ENCODE measurements around the gene ANTXR2. TPM values are rescaled to one million over a fixed set of nuclear protein-coding genes. Genes with fewer than 3 reads are reported as not detected.
"Not testable (repeated sequence)": the region's sequence is repeated elsewhere in the genome, so short reads cannot be mapped to it uniquely, and the experiment has no call there.

The ANTXR2 gene
- total RNA-seq, 4 donors from 2014 or later = 51.8 to 182 (median 144) TPM

DNA sequence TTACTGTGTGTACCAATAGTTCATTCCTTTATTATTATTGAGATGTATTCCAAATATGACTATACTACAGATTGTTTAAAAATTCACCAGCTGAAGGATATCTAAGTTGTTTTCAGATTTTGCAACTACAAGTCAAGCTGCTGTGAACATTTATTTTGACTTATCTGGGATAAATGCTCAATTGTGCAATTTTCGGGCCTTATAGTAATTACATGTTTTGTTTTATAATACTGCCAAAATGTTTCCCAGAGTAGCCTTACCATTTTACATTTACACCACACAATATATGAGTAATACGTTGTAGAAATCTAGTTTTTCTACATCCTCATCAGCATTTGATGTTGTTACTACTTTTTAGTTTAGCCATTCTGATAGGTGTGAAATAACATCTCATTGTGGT is 179.6 kb downstream of the ANTXR2 start:
- TF ChIP-seq POLR2A (IDR thresholded peaks at IDR 0.05) (no peak), CTCF (IDR thresholded peaks at IDR 0.05) (no peak)
- intact Hi-C loops (cut with DNase I; ENCODE audit: low total_unique reads) = no loop called here
- no peaks in the 10 kb centered on the region for H3K9me3 ChIP-seq
- no peaks in the 10 kb centered on the region for H3K4me1 ChIP-seq
- no peak overlapping the region for H3K4me3 ChIP-seq
- DNase-seq = no peak
- no peak overlapping the region for H3K27ac ChIP-seq
- H3K36me3 ChIP-seq = no peaks in the 10 kb centered on the region
- H3K27me3 ChIP-seq = no peaks in the 10 kb centered on the region

GRCh38 chr4:79889026-79889425 is 184.0 kb downstream of the ANTXR2 start:
- H3K36me3 ChIP-seq; DNase-seq; H3K27me3 ChIP-seq; H3K27ac ChIP-seq; H3K4me3 ChIP-seq; intact Hi-C loops (cut with DNase I; ENCODE audit: low total_unique reads); H3K9me3 ChIP-seq; H3K4me1 ChIP-seq: not testable (repeated sequence)

DNA sequence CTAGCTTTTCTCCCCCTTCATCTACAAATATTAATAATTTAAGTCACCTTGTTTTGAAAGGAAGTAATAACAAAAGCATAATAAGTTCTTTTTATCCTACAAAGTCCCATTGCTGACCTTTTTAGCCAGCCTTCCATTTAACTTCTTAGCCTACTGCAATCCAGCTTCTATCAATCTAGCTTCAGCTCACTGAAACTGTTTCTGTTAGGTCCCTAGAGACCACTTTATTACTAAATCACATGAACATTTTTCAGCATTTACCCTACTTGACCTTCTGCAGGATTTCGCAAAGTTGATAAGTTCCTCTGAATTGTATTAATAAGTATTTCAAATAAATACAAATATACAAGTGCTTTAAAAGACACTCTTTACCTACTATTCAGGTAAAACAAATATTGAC is 186.5 kb downstream of the ANTXR2 start:
- intact Hi-C loops (cut with DNase I; ENCODE audit: low total_unique reads) = no loop called here
- Histone ChIP-seq H3K27ac (no peak overlapping the region), H3K4me1 (no peaks in the 10 kb centered on the region), H3K27me3 (no peaks in the 10 kb centered on the region), H3K4me3 (no peak overlapping the region), H3K36me3 (no peaks in the 10 kb centered on the region), H3K9me3 (no peaks in the 10 kb centered on the region)
- DNase-seq = no peak
- TF ChIP-seq CTCF (IDR thresholded peaks at IDR 0.05) (no peak), POLR2A (IDR thresholded peaks at IDR 0.05) (no peak)

DNA sequence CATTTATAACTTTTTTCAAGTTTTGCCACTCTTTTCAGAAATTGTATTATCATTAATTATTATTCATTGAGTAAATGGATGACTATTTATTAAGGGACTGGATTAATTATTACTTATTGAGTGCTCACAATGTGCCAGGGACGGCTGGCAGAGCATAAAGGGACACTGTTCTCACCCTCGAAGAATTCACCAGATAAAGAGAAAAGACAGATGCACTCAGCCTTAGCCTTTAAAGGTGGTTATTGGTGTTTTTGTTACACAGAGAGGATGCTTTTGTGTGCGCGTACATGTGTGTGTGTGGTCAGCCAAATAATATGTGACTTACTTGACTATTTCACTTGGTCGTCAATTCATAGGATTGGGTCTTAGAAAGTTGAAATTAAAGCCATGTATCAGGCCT is 187.0 kb downstream of the ANTXR2 start:
- TF ChIP-seq CTCF (IDR thresholded peaks at IDR 0.05) (no peak), POLR2A (IDR thresholded peaks at IDR 0.05) (no peak)
- H3K27ac ChIP-seq = no peak overlapping the region
- no peaks in the 10 kb centered on the region for H3K27me3 ChIP-seq
- no peaks in the 10 kb centered on the region for H3K9me3 ChIP-seq
- intact Hi-C loops (cut with DNase I; ENCODE audit: low total_unique reads) = no loop called here
- no peaks in the 10 kb centered on the region for H3K36me3 ChIP-seq
- no peak overlapping the region for H3K4me3 ChIP-seq
- no peaks in the 10 kb centered on the region for H3K4me1 ChIP-seq
- DNase-seq = no peak

DNA sequence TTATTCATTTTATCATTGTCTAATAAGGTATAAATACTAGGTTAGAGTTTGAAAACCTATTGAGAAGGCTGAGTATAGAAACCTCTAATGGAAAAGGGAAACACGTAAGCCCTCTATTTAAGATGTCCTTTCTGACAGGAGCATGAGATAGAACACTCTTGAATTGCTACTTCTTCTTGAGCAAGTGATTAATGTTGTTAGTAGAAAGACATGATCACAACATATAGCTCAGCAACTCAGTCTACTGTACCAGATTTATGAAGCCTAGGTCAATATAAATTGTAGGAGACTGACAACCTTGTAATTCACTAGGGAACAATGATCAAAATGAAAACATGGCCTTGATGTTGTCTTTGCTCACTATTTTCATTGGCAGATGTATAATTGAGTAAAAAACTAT is 189.7 kb downstream of the ANTXR2 start:
- TF ChIP-seq POLR2A (IDR thresholded peaks at IDR 0.05) (no peak), CTCF (IDR thresholded peaks at IDR 0.05) (no peak)
- DNase-seq = no peak
- intact Hi-C loops (cut with DNase I; ENCODE audit: low total_unique reads) = no loop called here
- H3K9me3 ChIP-seq = no peaks in the 10 kb centered on the region
- H3K4me1 ChIP-seq = no peaks in the 10 kb centered on the region
- no peaks in the 10 kb centered on the region for H3K27me3 ChIP-seq
- H3K36me3 ChIP-seq = no peaks in the 10 kb centered on the region
- no peak overlapping the region for H3K4me3 ChIP-seq
- no peak overlapping the region for H3K27ac ChIP-seq

GRCh38 chr4:79882806-79883205 is 190.2 kb downstream of the ANTXR2 start:
- Histone ChIP-seq H3K4me1 (no peaks in the 10 kb centered on the region), H3K4me3 (no peak overlapping the region), H3K27me3 (no peaks in the 10 kb centered on the region), H3K27ac (no peak overlapping the region), H3K9me3 (no peaks in the 10 kb centered on the region), H3K36me3 (no peaks in the 10 kb centered on the region)
- no peak for DNase-seq
- intact Hi-C loops (cut with DNase I; ENCODE audit: low total_unique reads) = no loop called here
- TF ChIP-seq POLR2A (IDR thresholded peaks at IDR 0.05) = no peak
- TF ChIP-seq CTCF (IDR thresholded peaks at IDR 0.05) = no peak

Data from uterus (tissue), 4 donors.